ENCODE data around the gene IDUA.

IDUA gene

GRCh38 chr4:963276-964225 lies 23.3 kb upstream of the IDUA start:
- H3K4me3 ChIP-seq (ENCODE audit: low read depth, low read length) = no peak overlapping the region
- ChIA-PET POLR2A (no interaction called here), CTCF (interaction anchor here (1.0 kb wide), 1 partner anchor 23 kb away, joined by 3 read pairs; no protein-coding TSS in a partner anchor)
- DNase-seq (ENCODE audit: low read depth, low spot score) = no peak
- no peak for TF ChIP-seq CTCF (IDR thresholded peaks at IDR 0.05; ENCODE audit: insufficient read depth, low read length, missing control alignments)

- no peak for TF ChIP-seq CTCF (IDR thresholded peaks at IDR 0.05; ENCODE audit: insufficient read depth, low read length, missing control alignments)
- ChIA-PET CTCF (no interaction called here), POLR2A (no interaction called here)
- H3K4me3 ChIP-seq (ENCODE audit: low read depth, low read length) = no peak overlapping the region
- DNase-seq (ENCODE audit: low read depth, low spot score) = no peak
Observed at GRCh38 chr4:964346-965025, 22.4 kb upstream of the IDUA start.

GRCh38 chr4:965048-965765 lies 21.6 kb upstream of the IDUA start:
- no peak for TF ChIP-seq CTCF (IDR thresholded peaks at IDR 0.05; ENCODE audit: insufficient read depth, low read length, missing control alignments)
- ChIA-PET CTCF (no interaction called here), POLR2A (no interaction called here)

GRCh38 chr4:965766-966134 lies 21.1 kb upstream of the IDUA start:
- no peak overlapping the region for H3K4me3 ChIP-seq (ENCODE audit: low read depth, low read length)
- ChIA-PET CTCF (no interaction called here), POLR2A (no interaction called here)
- no peak for DNase-seq (ENCODE audit: low read depth, low spot score)
- no peak for TF ChIP-seq CTCF (IDR thresholded peaks at IDR 0.05; ENCODE audit: insufficient read depth, low read length, missing control alignments)

More at GRCh38 chr4:965048-965765, 21.6 kb upstream of the IDUA start:
- H3K4me3 ChIP-seq (ENCODE audit: low read depth, low read length) = no peak overlapping the region
- no peak for DNase-seq (ENCODE audit: low read depth, low spot score)

GRCh38 chr4:966266-967112 lies 20.4 kb upstream of the IDUA start:
- H3K4me3 ChIP-seq (ENCODE audit: low read depth, low read length) = no peak overlapping the region
- no peak for TF ChIP-seq CTCF (IDR thresholded peaks at IDR 0.05; ENCODE audit: insufficient read depth, low read length, missing control alignments)
- ChIA-PET CTCF (interaction anchor here (0.6 kb wide), 1 partner anchor 28 kb away, joined by 3 read pairs; no protein-coding TSS in a partner anchor), POLR2A (no interaction called here)
- DNase-seq (ENCODE audit: low read depth, low spot score) = no peak
